Duodenal mucosa (tissue), 2 donors: ENCODE data around the gene GREB1.

Experiments
- H3K27ac ChIP-seq: one replicate; pipeline ENCODE4 v1.7.0; 2013; ENCODE audit warnings: low read depth, low read length
- H3K27me3 ChIP-seq, 2 donors: one replicate each; pipeline ENCODE4 v1.7.0; 2013; ENCODE audit warnings: low read length in 2 of 2, control low read depth in 1 of 2; ENCODE audit not compliant: insufficient read depth in 2 of 2, control insufficient read depth in 1 of 2
- H3K36me3 ChIP-seq, 2 donors: one replicate each; pipeline ENCODE4 v1.7.0; 2013; ENCODE audit warnings: low read length in 2 of 2, control low read depth in 1 of 2; ENCODE audit not compliant: insufficient read depth in 2 of 2, control insufficient read depth in 1 of 2
- H3K4me1 ChIP-seq, 2 donors: one replicate each; pipeline ENCODE4 v1.7.0; 2013; ENCODE audit warnings: low read length in 2 of 2, control low read depth in 1 of 2; ENCODE audit not compliant: insufficient read depth in 2 of 2, control insufficient read depth in 1 of 2
- H3K4me3 ChIP-seq, 2 donors: one replicate each; pipeline ENCODE4 v1.7.0; 2013; ENCODE audit warnings: low read length in 2 of 2, low read depth in 1 of 2
- H3K9ac ChIP-seq, 2 donors: one replicate each; pipeline ENCODE4 v1.7.0; 2013; ENCODE audit warnings: low read length in 2 of 2, low read depth in 1 of 2
- H3K9me3 ChIP-seq, 2 donors: one replicate each; pipeline ENCODE4 v1.7.0; 2013; ENCODE audit warnings: low read length in 2 of 2, control low read depth in 1 of 2; ENCODE audit not compliant: control insufficient read depth in 1 of 2

The GREB1 gene

GRCh38 chr2:11508279-11508678 lies 25.6 kb upstream of the GREB1 start:
- H3K27me3 ChIP-seq = no peaks in the 10 kb centered on the region
- H3K4me3 ChIP-seq = no peak overlapping the region
- H3K27ac ChIP-seq = no peak overlapping the region
- H3K36me3 ChIP-seq = no peaks in the 10 kb centered on the region
- H3K4me1 ChIP-seq = peaks cover 3 to 8% of the 10 kb centered on the region in 2 donors
- H3K9ac ChIP-seq = no peak overlapping the region
- H3K9me3 ChIP-seq = no peaks in the 10 kb centered on the region

GRCh38 chr2:11509657-11510360 lies 24.0 kb upstream of the GREB1 start:
- Histone ChIP-seq H3K4me3 (no peak overlapping the region), H3K27ac (no peak overlapping the region), H3K4me1 (peaks cover 3 to 8% of the 10 kb centered on the region in 2 donors), H3K36me3 (no peaks in the 10 kb centered on the region), H3K9me3 (no peaks in the 10 kb centered on the region), H3K27me3 (no peaks in the 10 kb centered on the region), H3K9ac (no peak overlapping the region)

- Histone ChIP-seq H3K9ac (no peak overlapping the region), H3K36me3 (no peaks in the 10 kb centered on the region), H3K27me3 (no peaks in the 10 kb centered on the region), H3K9me3 (no peaks in the 10 kb centered on the region), H3K4me3 (no peak overlapping the region), H3K4me1 (peaks cover 2 to 4% of the 10 kb centered on the region in 2 donors), H3K27ac (no peak overlapping the region)
These were observed 21.4 kb upstream of the GREB1 start for GRCh38 chr2:11512431-11512830.

- Histone ChIP-seq H3K9me3 (no peaks in the 10 kb centered on the region), H3K4me3 (no peak overlapping the region), H3K4me1 (no peaks in the 10 kb centered on the region), H3K27ac (no peak overlapping the region), H3K27me3 (no peaks in the 10 kb centered on the region), H3K9ac (no peak overlapping the region), H3K36me3 (no peaks in the 10 kb centered on the region)
These were observed 20.5 kb upstream of the GREB1 start for GRCh38 chr2:11513319-11513718.

- Histone ChIP-seq H3K9ac (no peak overlapping the region), H3K4me1 (no peaks in the 10 kb centered on the region), H3K4me3 (no peak overlapping the region), H3K27ac (no peak overlapping the region), H3K27me3 (no peaks in the 10 kb centered on the region), H3K9me3 (no peaks in the 10 kb centered on the region), H3K36me3 (no peaks in the 10 kb centered on the region)
These were observed 19.6 kb upstream of the GREB1 start for GRCh38 chr2:11514081-11514730.

- no peak overlapping the region for H3K27ac ChIP-seq
- H3K4me1 ChIP-seq = no peaks in the 10 kb centered on the region
- H3K9ac ChIP-seq = no peak overlapping the region
- H3K9me3 ChIP-seq = no peaks in the 10 kb centered on the region
- no peaks in the 10 kb centered on the region for H3K36me3 ChIP-seq
- no peak overlapping the region for H3K4me3 ChIP-seq
- H3K27me3 ChIP-seq = no peaks in the 10 kb centered on the region
These were observed 18.9 kb upstream of the GREB1 start for GRCh38 chr2:11514904-11515303.

GRCh38 chr2:11515490-11515981 lies 18.3 kb upstream of the GREB1 start:
- Histone ChIP-seq H3K36me3 (no peaks in the 10 kb centered on the region), H3K9me3 (no peaks in the 10 kb centered on the region), H3K27ac (no peak overlapping the region)

GRCh38 chr2:11516984-11517648 lies 16.7 kb upstream of the GREB1 start:
- no peaks in the 10 kb centered on the region for H3K36me3 ChIP-seq
- no peaks in the 10 kb centered on the region for H3K4me1 ChIP-seq
- H3K9me3 ChIP-seq = no peaks in the 10 kb centered on the region
- no peak overlapping the region for H3K27ac ChIP-seq
- H3K27me3 ChIP-seq = no peaks in the 10 kb centered on the region
- H3K9ac ChIP-seq = no peak overlapping the region
- H3K4me3 ChIP-seq = no peak overlapping the region

More at GRCh38 chr2:11515490-11515981, 18.3 kb upstream of the GREB1 start:
- Histone ChIP-seq H3K9ac (no peak overlapping the region), H3K4me1 (no peaks in the 10 kb centered on the region), H3K4me3 (no peak overlapping the region), H3K27me3 (no peaks in the 10 kb centered on the region)

- H3K27me3 ChIP-seq = no peaks in the 10 kb centered on the region
- H3K4me1 ChIP-seq = no peaks in the 10 kb centered on the region
- H3K27ac ChIP-seq = no peak overlapping the region
- H3K9me3 ChIP-seq = no peaks in the 10 kb centered on the region
- no peak overlapping the region for H3K9ac ChIP-seq
- no peaks in the 10 kb centered on the region for H3K36me3 ChIP-seq
- no peak overlapping the region for H3K4me3 ChIP-seq
These were observed 15.9 kb upstream of the GREB1 start for GRCh38 chr2:11517906-11518305.

- no peaks in the 10 kb centered on the region for H3K4me1 ChIP-seq
- no peak overlapping the region for H3K9ac ChIP-seq
- H3K4me3 ChIP-seq = no peak overlapping the region
- no peak overlapping the region for H3K27ac ChIP-seq
- H3K36me3 ChIP-seq = no peaks in the 10 kb centered on the region
- no peaks in the 10 kb centered on the region for H3K9me3 ChIP-seq
- no peaks in the 10 kb centered on the region for H3K27me3 ChIP-seq
These were observed 13.7 kb upstream of the GREB1 start for GRCh38 chr2:11520092-11520693.
